Smooth muscle cell (in vitro differentiated cells): ENCODE results near the gene EIF2D. TPM values are rescaled to one million over a fixed set of nuclear protein-coding genes. Genes with fewer than 3 reads are reported as not detected.

Experiments
- DNase-seq: peaks from one replicate; lab custom pipeline; 2025; ENCODE audit not compliant: unreplicated experiment; lab: John Stamatoyannopoulos, UW
- H2AFZ ChIP-seq: fragments of 200-600 bp; sonication (generic); 2 replicates; pipeline ENCODE4 v1.6.0; 2016; ENCODE audit warnings: antibody characterized with exemption, low read depth, mild to moderate bottlenecking
- H3F3A ChIP-seq: fragments of 200-600 bp; sonication (generic); 2 replicates; pipeline ENCODE4 v1.6.0; 2017; ENCODE audit warnings: antibody characterized with exemption, low read depth
- H3K27ac ChIP-seq: fragments of 200-600 bp; sonication (generic); 2 replicates; pipeline ENCODE4 v1.5.1; 2016; ENCODE audit warnings: low read depth, mild to moderate bottlenecking
- H3K27me3 ChIP-seq: fragments of 200-600 bp; sonication (generic); 2 replicates; pipeline ENCODE4 v1.6.1; 2016; ENCODE audit warnings: low read depth, mild to moderate bottlenecking
- H3K36me3 ChIP-seq: fragments of 200-600 bp; sonication (generic); 2 replicates; pipeline ENCODE4 v1.5.1; 2016; ENCODE audit warnings: low read depth
- H3K4me1 ChIP-seq: fragments of 200-600 bp; sonication (generic); 2 replicates; pipeline ENCODE4 v1.5.1; 2016; ENCODE audit warnings: low read depth
- H3K4me2 ChIP-seq: fragments of 200-600 bp; sonication (generic); 2 replicates; pipeline ENCODE4 v1.6.0; 2016; ENCODE audit warnings: mild to moderate bottlenecking
- H3K4me3 ChIP-seq: fragments of 200-600 bp; sonication (generic); 2 replicates; pipeline ENCODE4 v1.5.1; 2016; ENCODE audit warnings: mild to moderate bottlenecking
- H3K79me2 ChIP-seq: fragments of 200-600 bp; sonication (generic); 2 replicates; pipeline ENCODE4 v1.6.0; 2016; ENCODE audit warnings: low read depth, mild to moderate bottlenecking
- H3K9ac ChIP-seq: fragments of 200-600 bp; sonication (generic); 2 replicates; pipeline ENCODE4 v1.6.0; 2016; ENCODE audit warnings: low read depth
- H3K9me3 ChIP-seq: fragments of 200-600 bp; sonication (generic); replicated peaks from 2 replicates; pipeline ENCODE4 v1.5.1; 2016; ENCODE audit warnings: low read depth
- H4K20me1 ChIP-seq: fragments of 200-600 bp; sonication (generic); 2 replicates; pipeline ENCODE4 v1.6.0; 2016; ENCODE audit warnings: low read depth
- CTCF ChIP-seq: fragments of 200-600 bp; sonication (generic); IDR thresholded peaks from 2 replicates; pipeline ENCODE4 v1.5.1; 2017; ENCODE audit warnings: borderline replicate concordance, mild to moderate bottlenecking, antibody characterized with exemption; ENCODE audit not compliant: insufficient read depth, poor library complexity, severe bottlenecking
- WGBS: methylation state at CpG from one replicate; pipeline ENCODE4 v1.1.7; 2016; ENCODE audit warnings: low lambda C conversion rate; 5-methylcytosine and 5-hydroxymethylcytosine counted together
- polyA plus RNA-seq: library from polyadenylated mRNA; unstranded; fragments of >200 nt; fragmentation: Nextera tagmentation; extraction: Ambion mirVana; gene quantifications from 2 replicates; pipeline ENCODE4 v1.2.1, GENCODE V29; 2016
- total RNA-seq: library from RNA; depleted of rRNA; stranded (reverse); fragments of >200 nt; gene quantifications from 2 replicates; pipeline ENCODE4 v1.2.3, GENCODE V29; 2014

Gene EIF2D, protein sequence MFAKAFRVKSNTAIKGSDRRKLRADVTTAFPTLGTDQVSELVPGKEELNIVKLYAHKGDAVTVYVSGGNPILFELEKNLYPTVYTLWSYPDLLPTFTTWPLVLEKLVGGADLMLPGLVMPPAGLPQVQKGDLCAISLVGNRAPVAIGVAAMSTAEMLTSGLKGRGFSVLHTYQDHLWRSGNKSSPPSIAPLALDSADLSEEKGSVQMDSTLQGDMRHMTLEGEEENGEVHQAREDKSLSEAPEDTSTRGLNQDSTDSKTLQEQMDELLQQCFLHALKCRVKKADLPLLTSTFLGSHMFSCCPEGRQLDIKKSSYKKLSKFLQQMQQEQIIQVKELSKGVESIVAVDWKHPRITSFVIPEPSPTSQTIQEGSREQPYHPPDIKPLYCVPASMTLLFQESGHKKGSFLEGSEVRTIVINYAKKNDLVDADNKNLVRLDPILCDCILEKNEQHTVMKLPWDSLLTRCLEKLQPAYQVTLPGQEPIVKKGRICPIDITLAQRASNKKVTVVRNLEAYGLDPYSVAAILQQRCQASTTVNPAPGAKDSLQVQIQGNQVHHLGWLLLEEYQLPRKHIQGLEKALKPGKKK
- total RNA-seq, result 28.9 and 32.5 TPM in 2 replicates
- polyA plus RNA-seq, result 22.8 and 22.9 TPM in 2 replicates

DNA sequence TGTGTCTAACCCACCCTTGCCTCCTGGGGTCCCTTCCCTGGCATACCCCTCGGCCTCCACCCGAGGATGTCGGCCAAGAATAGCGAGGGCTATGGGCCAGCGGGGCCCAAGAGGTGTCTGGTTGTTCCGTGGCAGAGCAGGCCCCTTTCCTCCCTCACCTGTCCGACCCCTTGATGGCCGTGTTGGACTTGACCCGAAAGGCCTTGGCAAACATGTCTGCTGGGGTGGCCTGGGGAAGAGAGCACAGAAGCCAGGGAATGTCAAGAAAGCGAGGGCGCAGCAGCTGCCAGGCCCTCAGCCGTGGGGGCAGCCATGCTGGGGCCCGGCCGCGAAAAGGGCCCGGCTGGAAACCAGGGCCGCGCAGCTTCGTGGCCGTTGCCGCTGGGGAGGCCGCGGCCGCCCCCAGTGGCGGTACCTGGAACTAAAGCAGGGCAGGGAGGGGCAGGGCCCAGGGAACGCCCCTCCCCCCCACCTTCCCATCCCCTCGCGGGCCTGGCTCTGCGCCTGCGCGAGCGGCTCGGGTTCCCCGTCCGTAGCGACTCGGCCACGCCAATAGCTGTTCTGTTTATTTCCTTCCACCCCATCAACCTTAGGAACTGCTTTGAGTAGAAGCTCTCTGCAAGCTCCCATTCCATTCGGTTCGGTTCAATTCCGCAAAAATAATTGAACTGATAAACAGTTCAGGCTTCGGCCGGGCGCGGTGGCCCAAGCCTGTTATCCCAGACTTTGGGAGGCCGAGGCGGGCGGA lies at the start of gene EIF2D:
Gene EIF2D, minus strand, starts transcription at position 337 of the 748 bp plus-strand sequence. Its CDS starts 123 bp downstream, at position 214.
- Histone ChIP-seq H3K36me3 (no peaks in the 10 kb centered on the region), H3F3A (no peaks in the 10 kb centered on the region), H2AFZ (peak within 1 kb of the TSS; percentile 95), H3K27me3 (no peaks in the 10 kb centered on the region), H3K9ac (peak within 1 kb of the TSS; percentile 97), H3K79me2 (peaks cover 11% of the 10 kb centered on the region), H3K27ac (peak within 1 kb of the TSS; percentile 93), H3K4me1 (peaks cover 6% of the 10 kb centered on the region), H3K4me2 (peak within 1 kb of the TSS; percentile 92), H3K9me3 (no peaks in the 10 kb centered on the region), H4K20me1 (no peaks in the 10 kb centered on the region), H3K4me3 (peak within 1 kb of the TSS; percentile 70)
- DNase-seq, result peak; percentile 92
- peak; percentile 90 for TF ChIP-seq CTCF
- WGBS, result 11% methylated on average over 42 of the region's 48 CpGs

- DNase-seq, result no peak
Measured at GRCh38 chr1:206661161-206661820, 49.0 kb upstream of the EIF2D start.

DNA sequence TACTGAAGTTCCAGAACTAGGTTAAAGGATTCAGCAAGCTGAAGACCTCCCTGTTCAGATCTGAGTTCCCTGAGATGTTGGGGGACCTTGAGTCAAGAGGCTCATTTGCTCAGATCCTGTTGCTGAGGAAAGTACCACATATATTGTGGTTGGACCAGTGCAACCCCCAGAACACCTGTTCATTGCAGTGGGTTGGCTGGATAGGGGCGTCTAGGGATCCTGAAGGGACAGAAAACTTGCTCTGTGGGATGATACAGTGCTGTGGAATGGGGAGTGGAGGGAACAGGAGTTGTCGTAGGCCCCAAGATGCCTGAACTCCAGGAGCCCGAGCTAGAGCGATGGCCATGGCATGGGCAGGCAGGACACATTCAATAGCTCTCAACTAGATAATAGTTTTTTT lies 47.9 kb upstream of the EIF2D start:
- DNase-seq, result no peak
- H3K27me3 ChIP-seq, result peaks cover 39% of the 10 kb centered on the region
- H3K79me2 ChIP-seq, result no peaks in the 10 kb centered on the region
- H3K4me1 ChIP-seq, result peaks cover 21% of the 10 kb centered on the region
- no peaks in the 10 kb centered on the region for H3F3A ChIP-seq
- no peaks in the 10 kb centered on the region for H3K36me3 ChIP-seq
- H2AFZ ChIP-seq, result no peak overlapping the region
- H3K4me3 ChIP-seq, result no peak overlapping the region
- no peak for TF ChIP-seq CTCF
- no peaks in the 10 kb centered on the region for H4K20me1 ChIP-seq
- 89% methylated on average over 4 of the region's 4 CpGs for WGBS
- no peak overlapping the region for H3K4me2 ChIP-seq
- H3K9me3 ChIP-seq, result no peaks in the 10 kb centered on the region
- no peak overlapping the region for H3K9ac ChIP-seq
- no peak overlapping the region for H3K27ac ChIP-seq

More at GRCh38 chr1:206661161-206661820, 49.0 kb upstream of the EIF2D start:
- Histone ChIP-seq H3K4me1 (peaks cover 21% of the 10 kb centered on the region), H3K36me3 (no peaks in the 10 kb centered on the region), H2AFZ (no peak overlapping the region), H3K9me3 (no peaks in the 10 kb centered on the region), H3K4me3 (no peak overlapping the region), H4K20me1 (no peaks in the 10 kb centered on the region), H3F3A (no peaks in the 10 kb centered on the region), H3K27me3 (peaks cover 44% of the 10 kb centered on the region), H3K4me2 (no peak overlapping the region), H3K27ac (no peak overlapping the region), H3K79me2 (no peaks in the 10 kb centered on the region), H3K9ac (no peak overlapping the region)
- 93% methylated on average over 11 of the region's 11 CpGs for WGBS
- TF ChIP-seq CTCF, result no peak
